HG03457 (cell line): ENCODE results near the gene C3AR1.

Source experiments
- ATAC-seq: cut with Tn5 transposase; IDR thresholded peaks from one replicate; pipeline ENCODE4 v1.9.1; 2021; ENCODE audit warnings: moderate number of reproducible peaks; ENCODE audit not compliant: unreplicated experiment

The C3AR1 gene

DNA sequence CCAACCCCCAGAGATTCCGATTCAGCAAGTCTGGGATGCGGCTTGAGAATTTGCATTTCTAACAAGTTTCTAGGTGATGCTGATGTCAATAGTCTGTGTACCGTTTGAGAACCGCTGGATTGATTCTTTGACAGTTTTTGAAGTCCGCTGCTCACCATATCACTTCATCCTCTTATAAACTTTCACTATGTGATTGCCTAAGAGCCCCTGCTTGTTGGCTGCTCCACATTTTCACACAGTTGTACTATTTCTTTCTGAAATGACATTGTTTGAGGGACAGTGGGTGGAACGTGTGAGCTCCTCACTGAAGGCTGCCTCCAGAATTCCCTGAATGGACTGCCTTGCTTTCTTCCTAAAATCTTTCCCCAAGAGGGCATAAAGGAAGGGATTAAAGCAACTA is 7.7 kb downstream of the C3AR1 start:
- no peak for ATAC-seq

GRCh38 chr12:8057839-8058238 is 8.3 kb downstream of the C3AR1 start:
- ATAC-seq = no peak

GRCh38 chr12:8057306-8057705 is 8.9 kb downstream of the C3AR1 start:
- ATAC-seq = no peak

DNA sequence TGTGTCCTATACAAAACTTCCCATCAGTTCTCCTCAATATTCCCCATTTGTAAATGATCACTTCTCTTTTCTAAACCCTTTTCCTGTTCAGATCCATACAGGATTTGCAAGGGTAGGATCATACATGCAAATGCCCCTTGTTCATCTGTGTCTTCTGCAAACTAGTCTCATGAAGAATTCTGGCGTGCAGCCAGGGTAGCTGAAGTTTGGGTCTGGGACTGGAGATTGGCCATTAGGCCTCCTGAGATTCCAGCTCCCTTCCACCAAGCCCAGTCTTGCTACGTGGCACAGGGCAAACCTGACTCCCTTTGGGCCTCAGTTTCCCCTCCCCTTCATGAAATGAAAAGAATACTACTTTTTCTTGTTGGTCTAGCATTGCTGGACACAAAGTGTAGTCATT is 11.3 kb downstream of the C3AR1 start:
- no peak for ATAC-seq

- ATAC-seq = no peak
Measured at GRCh38 chr12:8052679-8053078, 13.5 kb downstream of the C3AR1 start.

DNA sequence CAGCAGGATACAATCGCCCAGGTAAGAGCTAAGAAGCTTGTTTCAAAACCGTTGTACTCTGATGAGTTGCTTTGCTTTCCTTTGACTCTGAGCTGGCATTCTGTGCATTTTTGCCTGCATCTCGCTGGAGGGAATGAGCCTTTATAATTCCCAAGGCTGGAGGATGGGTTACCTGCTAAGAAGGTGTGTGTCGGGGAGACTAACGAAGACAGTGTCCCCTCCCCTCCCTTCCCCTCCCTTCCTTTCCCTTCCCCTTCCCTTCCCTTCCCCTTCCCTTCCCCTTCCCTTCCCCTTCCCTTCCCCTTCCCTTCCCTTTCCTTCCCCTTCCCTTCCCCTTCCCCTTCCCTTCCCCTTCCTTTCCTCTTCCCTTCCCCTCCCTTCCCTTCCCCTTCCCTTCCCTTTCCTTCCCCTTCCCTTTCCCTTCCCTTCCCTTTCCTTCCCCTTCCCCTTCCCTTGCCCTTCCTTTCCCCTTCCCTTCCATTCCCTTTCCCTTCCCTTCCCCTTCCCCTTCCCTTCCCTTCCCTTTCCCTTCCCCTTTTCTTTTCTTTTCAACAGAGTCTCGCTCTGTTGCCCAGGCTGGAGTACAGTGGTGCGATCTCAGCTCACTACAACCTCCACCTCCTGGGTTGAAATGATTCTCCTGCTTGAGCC is 15.4 kb downstream of the C3AR1 start:
- no peak for ATAC-seq

GRCh38 chr12:8048906-8049305 is 17.3 kb downstream of the C3AR1 start:
- ATAC-seq = no peak

DNA sequence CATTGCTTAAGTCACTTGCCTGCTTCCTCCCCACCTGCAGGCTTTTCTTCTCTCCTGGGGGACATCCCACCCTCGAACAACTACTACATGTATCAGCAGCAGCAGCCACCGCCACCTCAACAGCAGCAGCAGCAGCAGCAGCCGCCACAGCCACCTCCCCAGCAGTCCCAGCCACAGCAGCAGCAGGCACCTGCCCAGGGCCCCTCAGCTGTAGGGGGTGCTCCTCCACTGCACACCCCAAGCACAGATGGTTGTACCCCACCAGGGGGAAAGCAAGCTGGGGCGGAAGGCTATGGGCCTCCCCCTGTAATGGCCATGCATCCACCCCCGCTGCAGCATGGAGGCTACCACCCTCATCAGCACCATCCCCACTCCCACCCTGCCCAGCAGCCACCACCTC is 18.3 kb downstream of the C3AR1 start:
- ATAC-seq = no peak

GRCh38 chr12:8045952-8046944 is 19.9 kb downstream of the C3AR1 start:
- no peak for ATAC-seq

- no peak for ATAC-seq
Measured at GRCh38 chr12:8040791-8041190, 25.4 kb downstream of the C3AR1 start.

GRCh38 chr12:8038659-8039114 is 27.5 kb downstream of the C3AR1 start:
- no peak for ATAC-seq

GRCh38 chr12:8037947-8038346 is 28.2 kb downstream of the C3AR1 start:
- no peak for ATAC-seq

DNA sequence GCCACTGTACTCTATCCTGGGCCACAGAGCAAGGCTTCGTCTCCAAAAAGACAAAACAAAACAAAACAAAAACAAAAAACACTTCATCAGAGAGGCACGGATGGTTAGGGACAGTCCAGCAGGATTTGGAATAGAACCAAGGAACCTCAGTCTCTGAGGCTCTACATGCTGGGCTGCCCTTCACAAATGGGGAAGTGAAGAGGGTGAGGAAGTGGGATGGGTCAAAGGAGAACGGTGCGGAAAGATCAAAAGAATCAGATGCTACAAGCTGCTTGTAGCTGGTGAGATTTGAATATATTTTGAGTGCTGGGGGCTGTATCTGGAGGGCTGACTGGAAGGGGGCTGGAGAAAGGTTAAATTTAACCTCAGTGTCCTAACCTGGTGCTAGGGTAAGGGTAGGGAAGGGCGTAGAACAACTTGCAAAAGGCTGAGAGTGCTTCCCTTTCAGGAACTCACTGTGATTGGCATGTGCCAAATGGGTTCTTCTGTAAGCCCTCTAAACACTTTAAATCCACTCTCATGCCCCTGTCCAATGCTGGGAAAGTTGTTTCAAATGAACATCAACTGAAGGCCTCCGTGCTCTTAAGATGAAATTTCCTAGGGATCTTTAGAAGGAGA is 29.0 kb downstream of the C3AR1 start:
- no peak for ATAC-seq

- ATAC-seq = no peak
Measured at GRCh38 chr12:8036346-8036745, 29.8 kb downstream of the C3AR1 start.

- no peak for ATAC-seq
Measured at GRCh38 chr12:8035440-8036010, 30.6 kb downstream of the C3AR1 start.

GRCh38 chr12:8034802-8035201 is 31.4 kb downstream of the C3AR1 start:
- ATAC-seq = no peak

- no peak for ATAC-seq
Measured at GRCh38 chr12:8033153-8034044, 32.8 kb downstream of the C3AR1 start.

DNA sequence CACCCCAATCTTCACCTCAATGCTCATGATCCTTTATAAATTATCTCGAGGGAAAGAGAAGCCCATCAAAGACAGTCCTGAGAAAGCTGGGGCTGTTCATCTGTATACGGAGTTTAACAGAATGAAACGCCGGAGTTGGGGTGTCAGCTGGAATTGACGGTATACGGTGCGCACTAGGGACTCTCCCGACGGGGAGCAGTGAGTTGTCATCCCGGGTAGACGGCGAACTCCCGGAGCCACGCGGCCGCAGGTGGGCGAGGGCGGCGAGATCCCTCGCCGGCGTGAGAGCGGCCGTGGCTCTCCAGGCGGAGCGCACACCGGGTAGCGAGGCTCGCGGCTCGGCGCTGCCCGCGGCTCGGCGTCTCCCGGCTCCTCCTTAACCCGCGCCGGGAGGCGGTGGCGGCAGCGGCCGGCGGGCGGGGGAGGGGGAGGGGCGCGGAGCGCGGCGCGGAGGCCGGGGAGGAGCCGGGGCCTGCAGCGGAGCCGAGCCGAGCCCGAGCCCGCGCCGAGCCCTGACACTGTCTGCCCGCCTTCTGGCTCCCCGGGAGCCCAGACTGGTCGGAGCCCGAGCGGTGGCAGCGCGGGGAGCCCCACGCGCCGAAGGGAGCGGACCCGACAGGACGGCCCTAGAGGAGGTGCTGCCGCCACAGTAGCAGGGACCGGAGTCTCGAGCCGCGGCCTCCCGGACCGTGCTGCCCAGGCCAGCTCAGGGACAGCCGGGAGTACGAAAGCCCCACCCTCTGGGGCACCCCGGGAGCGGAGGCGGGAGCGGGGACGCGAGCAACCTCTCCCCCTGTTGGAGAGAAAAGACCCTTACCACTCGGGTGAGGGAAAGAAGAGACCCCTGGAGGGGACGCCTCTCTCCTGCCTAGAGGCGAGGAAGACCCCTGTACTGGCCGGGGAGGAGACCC is 33.7 kb downstream of the C3AR1 start, which contains the start of gene FOXJ2:
TSS of gene FOXJ2 (plus strand) at position 475 of the 911 bp plus-strand sequence. CDS start 7,117 bp downstream, outside the sequence.
- peak; percentile 40 for ATAC-seq

GRCh38 chr12:8031872-8032241 is 34.3 kb downstream of the C3AR1 start:
- ATAC-seq = no peak
